HG02973 (cell line): ENCODE results near the gene CCR9.

ENCODE experiments used
- ATAC-seq: cut with Tn5 transposase; IDR thresholded peaks from one replicate; pipeline ENCODE4 v1.9.1; 2021; ENCODE audit warnings: moderate library complexity; ENCODE audit not compliant: unreplicated experiment

The CCR9 gene

GRCh38 chr3:45907769-45908705, 21.7 kb downstream of the CCR9 start:
- ATAC-seq = no peak

GRCh38 chr3:45908761-45909160, 22.4 kb downstream of the CCR9 start:
- ATAC-seq = no peak

- ATAC-seq = no peak
Measured at GRCh38 chr3:45909542-45909941, 23.2 kb downstream of the CCR9 start.

GRCh38 chr3:45910892-45911291, 24.5 kb downstream of the CCR9 start:
- no peak for ATAC-seq

GRCh38 chr3:45911511-45912226, 25.3 kb downstream of the CCR9 start:
- no peak for ATAC-seq

- ATAC-seq = no peak
Measured at GRCh38 chr3:45912435-45912834, 26.1 kb downstream of the CCR9 start.

GRCh38 chr3:45914362-45915058, 28.2 kb downstream of the CCR9 start:
- ATAC-seq = no peak

GRCh38 chr3:45915059-45915439, 28.7 kb downstream of the CCR9 start:
- no peak for ATAC-seq

GRCh38 chr3:45915518-45916231, 29.3 kb downstream of the CCR9 start:
- ATAC-seq = peak; percentile 92

- no peak for ATAC-seq
Measured at GRCh38 chr3:45917146-45917898, 31.0 kb downstream of the CCR9 start.

GRCh38 chr3:45921158-45922038, 35.1 kb downstream of the CCR9 start:
- no peak for ATAC-seq

GRCh38 chr3:45922039-45922326, 35.6 kb downstream of the CCR9 start:
- ATAC-seq = no peak

GRCh38 chr3:45922950-45923590, 36.7 kb downstream of the CCR9 start:
- no peak for ATAC-seq

- no peak for ATAC-seq
Measured at GRCh38 chr3:45923755-45924154, 37.4 kb downstream of the CCR9 start.

GRCh38 chr3:45927881-45928280, 41.5 kb downstream of the CCR9 start:
- no peak for ATAC-seq

- peak; percentile 53 for ATAC-seq
Measured at GRCh38 chr3:45929042-45929679, 42.8 kb downstream of the CCR9 start.

- ATAC-seq = no peak
Measured at GRCh38 chr3:45931496-45931895, 45.2 kb downstream of the CCR9 start.

GRCh38 chr3:45932112-45932511, 45.8 kb downstream of the CCR9 start:
- ATAC-seq = no peak
